ENCODE data around the gene SPATA6.
"Not testable (repeated sequence)": the region's sequence is repeated elsewhere in the genome, so short reads cannot be mapped to it uniquely, and the experiment has no call there.

The SPATA6 gene

GRCh38 chr1:48329486-48329885 lies 142.5 kb downstream of the SPATA6 start:
- TF ChIP-seq, protein P1, sequence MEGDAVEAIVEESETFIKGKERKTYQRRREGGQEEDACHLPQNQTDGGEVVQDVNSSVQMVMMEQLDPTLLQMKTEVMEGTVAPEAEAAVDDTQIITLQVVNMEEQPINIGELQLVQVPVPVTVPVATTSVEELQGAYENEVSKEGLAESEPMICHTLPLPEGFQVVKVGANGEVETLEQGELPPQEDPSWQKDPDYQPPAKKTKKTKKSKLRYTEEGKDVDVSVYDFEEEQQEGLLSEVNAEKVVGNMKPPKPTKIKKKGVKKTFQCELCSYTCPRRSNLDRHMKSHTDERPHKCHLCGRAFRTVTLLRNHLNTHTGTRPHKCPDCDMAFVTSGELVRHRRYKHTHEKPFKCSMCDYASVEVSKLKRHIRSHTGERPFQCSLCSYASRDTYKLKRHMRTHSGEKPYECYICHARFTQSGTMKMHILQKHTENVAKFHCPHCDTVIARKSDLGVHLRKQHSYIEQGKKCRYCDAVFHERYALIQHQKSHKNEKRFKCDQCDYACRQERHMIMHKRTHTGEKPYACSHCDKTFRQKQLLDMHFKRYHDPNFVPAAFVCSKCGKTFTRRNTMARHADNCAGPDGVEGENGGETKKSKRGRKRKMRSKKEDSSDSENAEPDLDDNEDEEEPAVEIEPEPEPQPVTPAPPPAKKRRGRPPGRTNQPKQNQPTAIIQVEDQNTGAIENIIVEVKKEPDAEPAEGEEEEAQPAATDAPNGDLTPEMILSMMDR (IDR thresholded peaks at IDR 0.05; ENCODE audit: low read depth, low read length, missing control alignments), result no peak
- DNase-seq (ENCODE audit: extremely low read depth, low read depth), result no peak
- H3K4me3 ChIP-seq (replicated peaks; ENCODE audit: low read depth, low read length), result no peak overlapping the region

DNA sequence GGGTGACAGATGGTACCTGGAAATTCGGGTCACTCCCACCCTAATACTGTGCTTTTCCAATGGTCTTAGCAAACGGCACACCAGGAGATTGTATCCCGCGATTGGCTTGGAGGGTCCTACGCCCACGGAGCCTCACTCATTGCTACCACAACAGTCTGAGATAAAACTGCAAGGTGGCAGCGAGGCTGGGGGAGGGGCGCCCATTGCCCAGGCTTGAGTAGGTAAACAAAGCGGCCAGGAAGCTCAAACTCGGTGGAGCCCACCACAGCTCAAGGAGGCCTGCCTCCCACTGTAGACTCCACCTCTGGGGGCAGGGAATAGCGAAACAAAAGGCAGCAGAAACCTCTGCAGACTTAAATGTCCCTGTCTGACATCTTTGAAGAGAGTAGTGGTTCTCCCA lies 160.2 kb downstream of the SPATA6 start:
- DNase-seq (ENCODE audit: extremely low read depth, low read depth); H3K4me3 ChIP-seq (replicated peaks; ENCODE audit: low read depth, low read length): not testable (repeated sequence)

DNA sequence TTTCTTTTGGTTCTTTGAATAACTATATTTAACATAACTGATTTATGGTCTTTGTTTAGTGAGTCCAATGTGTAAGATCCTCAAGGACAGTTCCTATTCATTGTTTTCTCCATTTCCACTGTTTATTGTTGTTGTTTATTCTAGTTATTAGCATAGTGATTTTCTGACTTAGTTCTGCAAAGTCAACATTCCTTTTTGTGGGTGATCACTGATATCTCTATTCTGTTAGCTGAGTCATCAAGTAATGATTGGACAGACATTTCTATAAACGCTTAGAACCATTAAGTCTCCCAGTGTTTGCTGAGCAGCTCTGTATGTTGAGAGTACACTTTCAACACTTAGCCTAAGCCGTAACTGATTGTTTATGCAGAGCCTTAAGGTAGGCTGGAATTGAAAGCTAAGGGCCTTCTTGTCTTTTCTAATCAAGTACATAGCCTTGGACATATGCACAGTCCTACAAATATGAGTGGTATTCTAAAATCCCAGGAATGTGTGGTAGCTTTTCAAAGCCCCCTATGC lies 162.4 kb downstream of the SPATA6 start:
- no peak for DNase-seq (ENCODE audit: extremely low read depth, low read depth)
- TF ChIP-seq, protein P1 (IDR thresholded peaks at IDR 0.05; ENCODE audit: low read depth, low read length, missing control alignments), result no peak
- H3K4me3 ChIP-seq (replicated peaks; ENCODE audit: low read depth, low read length), result no peak overlapping the region

DNA sequence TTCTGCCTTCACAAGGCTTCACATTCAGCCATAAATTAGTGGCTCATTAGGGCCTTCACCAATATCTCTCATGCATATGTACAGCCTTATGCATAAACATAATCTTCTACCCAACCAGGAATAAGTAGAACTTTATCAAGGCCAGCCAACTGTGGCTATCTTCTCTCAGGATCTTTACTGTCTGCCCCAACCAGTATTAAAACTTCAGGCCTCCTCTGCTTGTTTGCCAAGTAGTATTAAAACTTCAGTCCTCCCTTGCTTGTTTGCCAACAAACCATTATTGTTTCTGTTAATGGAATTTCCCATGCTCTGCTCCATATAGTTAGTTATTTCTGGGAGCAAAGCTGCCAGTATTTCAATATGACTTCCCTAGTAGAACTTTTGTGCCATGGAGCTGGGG lies 169.4 kb downstream of the SPATA6 start:
- TF ChIP-seq, protein P1 (IDR thresholded peaks at IDR 0.05; ENCODE audit: low read depth, low read length, missing control alignments), result no peak
- H3K4me3 ChIP-seq (replicated peaks; ENCODE audit: low read depth, low read length), result no peak overlapping the region
- no peak for DNase-seq (ENCODE audit: extremely low read depth, low read depth)

DNA sequence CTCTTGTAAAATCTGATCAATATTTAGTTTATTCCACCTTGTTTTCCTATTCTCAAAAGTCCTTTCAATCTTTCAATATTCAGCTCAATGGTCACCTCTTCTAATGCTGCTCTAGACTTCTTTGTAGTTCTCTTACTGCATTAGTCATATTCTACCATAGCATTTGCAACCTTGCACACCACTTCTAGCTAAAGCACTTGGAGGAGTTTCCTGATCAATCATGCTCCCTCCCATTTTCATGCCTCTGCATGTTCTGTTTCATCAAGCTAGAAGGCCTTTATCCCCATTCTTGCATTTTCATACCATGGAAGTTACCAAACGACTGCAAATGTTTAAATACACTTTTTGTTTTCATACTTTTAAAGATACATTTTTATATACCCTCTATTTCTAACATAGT lies 177.3 kb downstream of the SPATA6 start:
- TF ChIP-seq, protein P1 (IDR thresholded peaks at IDR 0.05; ENCODE audit: low read depth, low read length, missing control alignments), result no peak

GRCh38 chr1:48294094-48294493 lies 177.9 kb downstream of the SPATA6 start:
- DNase-seq (ENCODE audit: extremely low read depth, low read depth); H3K4me3 ChIP-seq (replicated peaks; ENCODE audit: low read depth, low read length): not testable (repeated sequence)

More for the DNA sequence above, 177.3 kb downstream of the SPATA6 start:
- no peak overlapping the region for H3K4me3 ChIP-seq (replicated peaks; ENCODE audit: low read depth, low read length)
- no peak for DNase-seq (ENCODE audit: extremely low read depth, low read depth)

DNA sequence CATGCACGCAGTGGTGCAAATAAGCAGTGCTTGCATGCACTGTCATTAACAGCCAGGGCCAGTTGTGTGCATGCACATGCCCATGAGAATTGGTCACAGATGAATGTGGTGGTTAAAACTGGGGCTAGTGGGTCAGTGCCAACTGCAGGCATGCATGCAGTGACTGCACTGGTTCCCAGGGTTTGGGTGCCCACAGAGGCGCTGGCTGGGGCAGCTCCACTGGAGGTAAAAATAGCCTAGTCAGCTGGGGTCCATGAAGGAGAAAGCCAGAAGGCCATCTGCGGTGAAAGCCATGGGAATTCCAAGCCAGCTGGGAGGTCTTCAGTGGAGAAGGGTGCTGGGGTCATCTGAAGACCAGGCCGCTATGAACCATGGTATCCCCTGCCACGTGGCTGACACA lies 179.3 kb downstream of the SPATA6 start:
- TF ChIP-seq, protein P1 (IDR thresholded peaks at IDR 0.05; ENCODE audit: low read depth, low read length, missing control alignments), result no peak
- no peak for DNase-seq (ENCODE audit: extremely low read depth, low read depth)
- H3K4me3 ChIP-seq (replicated peaks; ENCODE audit: low read depth, low read length), result no peak overlapping the region

DNA sequence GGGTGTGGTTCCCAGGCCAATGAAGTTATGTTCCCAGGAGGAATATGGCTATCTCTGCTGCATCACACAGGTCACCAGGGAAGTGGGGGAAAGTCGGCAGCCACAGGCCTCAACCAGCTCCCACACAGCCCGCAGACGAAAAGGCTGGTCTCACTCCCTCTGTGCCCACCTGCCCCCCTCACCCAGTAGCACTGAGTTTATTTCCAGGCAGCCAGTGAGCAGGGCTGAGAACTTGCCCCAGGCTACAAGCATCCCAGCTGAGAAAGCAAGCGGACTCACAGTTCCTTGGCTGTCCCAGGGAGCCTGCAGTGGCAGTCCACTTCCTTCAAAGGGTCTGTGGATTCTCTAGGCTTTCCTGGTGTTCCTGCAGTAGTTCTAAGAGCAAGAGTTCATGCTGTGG lies 180.6 kb downstream of the SPATA6 start:
- H3K4me3 ChIP-seq (replicated peaks; ENCODE audit: low read depth, low read length), result no peak overlapping the region
- DNase-seq (ENCODE audit: extremely low read depth, low read depth), result no peak
- TF ChIP-seq, protein P1 (IDR thresholded peaks at IDR 0.05; ENCODE audit: low read depth, low read length, missing control alignments), result no peak
